ENCODE results near the gene EMSY. TPM values are rescaled to one million over a fixed set of nuclear protein-coding genes. Genes with fewer than 3 reads are reported as not detected.
A peak's percentile ranks its signal among the peaks of the same experiment; 100 is the strongest.

EMSY gene
- polyA plus RNA-seq, 1 of the 3 experiments (the other 2 are of a cell fraction): 11.1 TPM

GRCh38 chr11:76577921-76578653 lies 133.3 kb downstream of the EMSY start (continued):
- TF ChIP-seq TEAD4 (IDR thresholded peaks at IDR 0.05; ENCODE audit: borderline replicate concordance, insufficient read depth) (no peak), SIN3A (IDR thresholded peaks at IDR 0.05; ENCODE audit: borderline replicate concordance, low read depth, low read length) (no peak), EP300 (IDR thresholded peaks at IDR 0.05; ENCODE audit: borderline replicate concordance in 1 of 2, low read depth in 1 of 2, low read length in 1 of 2) (no peak), FOSL2 (IDR thresholded peaks at IDR 0.05; ENCODE audit: borderline replicate concordance, low read depth) (no peak), NFIC (IDR thresholded peaks at IDR 0.05; ENCODE audit: borderline replicate concordance) (no peak)

- Histone ChIP-seq H3K9me3 (no peaks in the 10 kb centered on the region), H3K9me2 (no peaks in the 10 kb centered on the region), H3K4me2 (no peak overlapping the region), H3K9ac (no peak overlapping the region), H3K36me3 (replicated peaks in 1 of 2; ENCODE audit: control insufficient read depth in 1 of 2, insufficient read depth in 2 of 2, low read length in 1 of 2) (no peaks in the 10 kb centered on the region), H3K27me3 (ENCODE audit: insufficient read depth) (no peaks in the 10 kb centered on the region), H3K4me1 (ENCODE audit: control insufficient read depth in 1 of 2, insufficient read depth in 2 of 2, low read depth in 1 of 2, low read length in 1 of 2) (peaks cover 12 to 28% of the 10 kb centered on the region in 2 experiments), H3K4me3 (ENCODE audit: low read depth in 2 of 2, low read length in 1 of 2) (no peak overlapping the region), H4K20me1 (ENCODE audit: insufficient read depth) (no peaks in the 10 kb centered on the region), H3K79me2 (ENCODE audit: insufficient read depth) (no peaks in the 10 kb centered on the region), H3F3A (replicated peaks; ENCODE audit: insufficient read depth) (no peaks in the 10 kb centered on the region), H2AFZ (ENCODE audit: low read depth) (no peak overlapping the region; the same call in 1 of the 2 replicates), H3K27ac (ENCODE audit: low read depth in 2 of 2, low read length in 1 of 2) (no peak overlapping the region)
- DNase-seq: peak; percentile 14
- 92% methylated on average over 11 of the region's 11 CpGs for WGBS (ENCODE audit: low lambda C conversion rate)
- TF ChIP-seq RCOR1 (IDR thresholded peaks at IDR 0.05; ENCODE audit: low read length) (no peak), GATA2 (CRISPR knock-in tag; IDR thresholded peaks at IDR 0.05) (no peak), ZBTB33 (IDR thresholded peaks at IDR 0.05; ENCODE audit: borderline replicate concordance, low read depth) (no peak), MAX (IDR thresholded peaks at IDR 0.05; ENCODE audit: low read depth) (no peak), NRF1 (IDR thresholded peaks at IDR 0.05; ENCODE audit: low read depth, low read length) (no peak), FOXM1 (IDR thresholded peaks at IDR 0.05; ENCODE audit: low read depth) (no peak), TEAD4 (IDR thresholded peaks at IDR 0.05; ENCODE audit: borderline replicate concordance, insufficient read depth) (no peak), RXRA (IDR thresholded peaks at IDR 0.05; ENCODE audit: borderline replicate concordance, low read depth) (no peak), RFX5 (IDR thresholded peaks at IDR 0.05; ENCODE audit: low read length) (no peak), TCF12 (IDR thresholded peaks at IDR 0.05) (no peak), EZH2phosphoT487 (IDR thresholded peaks at IDR 0.05; ENCODE audit: borderline replicate concordance, low read depth) (no peak)
- POLR2A ChIA-PET: no interaction called here
- CTCF ChIA-PET: interaction anchor here (0.7 to 2.4 kb wide), 9 partner anchors 12 to 682 kb away, joined by 3 to 15 read pairs (median 3); partner anchors contain the start of gene LRRC32
Measured at GRCh38 chr11:76578654-76579055, 133.8 kb downstream of the EMSY start.

All from SK-N-SH (cell line).